Measurements from ENCODE around the gene C1QTNF3.
"Not testable (repeated sequence)": the region's sequence is repeated elsewhere in the genome, so short reads cannot be mapped to it uniquely, and the experiment has no call there.

The C1QTNF3 gene

GRCh38 chr5:34022121-34022705 is 20.8 kb downstream of the C1QTNF3 start:
- DNase-seq (ENCODE audit: low spot score): no peak

GRCh38 chr5:34021334-34021733 is 21.7 kb downstream of the C1QTNF3 start:
- DNase-seq (ENCODE audit: low spot score): no peak

GRCh38 chr5:34020726-34021125 is 22.3 kb downstream of the C1QTNF3 start:
- DNase-seq (ENCODE audit: low spot score): no peak

GRCh38 chr5:34017254-34017653 is 25.8 kb downstream of the C1QTNF3 start:
- DNase-seq (ENCODE audit: low spot score): no peak

- DNase-seq (ENCODE audit: low spot score): no peak
Measured at GRCh38 chr5:34016750-34017149, 26.3 kb downstream of the C1QTNF3 start.

- no peak for DNase-seq (ENCODE audit: low spot score)
Measured at GRCh38 chr5:34016222-34016621, 26.8 kb downstream of the C1QTNF3 start.

GRCh38 chr5:34015120-34015822 is 27.7 kb downstream of the C1QTNF3 start:
- DNase-seq (ENCODE audit: low spot score): no peak

GRCh38 chr5:34014626-34015025 is 28.4 kb downstream of the C1QTNF3 start:
- DNase-seq (ENCODE audit: low spot score): no peak

- DNase-seq (ENCODE audit: low spot score): no peak
Measured at GRCh38 chr5:34013547-34013946, 29.5 kb downstream of the C1QTNF3 start.

- DNase-seq (ENCODE audit: low spot score): no peak
Measured at GRCh38 chr5:34012791-34013190, 30.2 kb downstream of the C1QTNF3 start.

GRCh38 chr5:34011536-34011935 is 31.5 kb downstream of the C1QTNF3 start:
- DNase-seq (ENCODE audit: low spot score): no peak

GRCh38 chr5:34010146-34010545 is 32.9 kb downstream of the C1QTNF3 start:
- not testable (repeated sequence) for DNase-seq (ENCODE audit: low spot score)

- no peak for DNase-seq (ENCODE audit: low spot score)
Measured at GRCh38 chr5:34009610-34010009, 33.4 kb downstream of the C1QTNF3 start.

GRCh38 chr5:34008802-34009201 is 34.2 kb downstream of the C1QTNF3 start:
- DNase-seq (ENCODE audit: low spot score): no peak

GRCh38 chr5:34007621-34008600 is 35.1 kb downstream of the C1QTNF3 start, which contains the start of gene AMACR:
Gene AMACR (minus strand): TSS chr5:34008050. CDS start chr5:34008019, 31 bp downstream.
- DNase-seq (ENCODE audit: low spot score): peak; percentile 97

- DNase-seq (ENCODE audit: low spot score): no peak
Measured at GRCh38 chr5:34007201-34007620, 35.8 kb downstream of the C1QTNF3 start.

GRCh38 chr5:34005681-34006080 is 37.3 kb downstream of the C1QTNF3 start:
- no peak for DNase-seq (ENCODE audit: low spot score)

GRCh38 chr5:34005211-34005610 is 37.8 kb downstream of the C1QTNF3 start:
- DNase-seq (ENCODE audit: low spot score): no peak

- DNase-seq (ENCODE audit: low spot score): no peak
Measured at GRCh38 chr5:34003941-34004340, 39.1 kb downstream of the C1QTNF3 start.

GRCh38 chr5:34002629-34003328 is 40.2 kb downstream of the C1QTNF3 start:
- no peak for DNase-seq (ENCODE audit: low spot score)

- DNase-seq (ENCODE audit: low spot score): no peak
Measured at GRCh38 chr5:34001241-34001841, 41.7 kb downstream of the C1QTNF3 start.

- DNase-seq (ENCODE audit: low spot score): no peak
Measured at GRCh38 chr5:33999978-34000377, 43.0 kb downstream of the C1QTNF3 start.
